NCI-H446 (cell line): ENCODE data around the gene FAHD2B.
"Not testable (repeated sequence)": the region's sequence is repeated elsewhere in the genome, so short reads cannot be mapped to it uniquely, and the experiment has no call there.

Experiments
- DNase-seq, 2 experiments: peaks; one replicate each; lab custom pipeline; 2025; lab: John Stamatoyannopoulos, UW

FAHD2B gene, protein sequence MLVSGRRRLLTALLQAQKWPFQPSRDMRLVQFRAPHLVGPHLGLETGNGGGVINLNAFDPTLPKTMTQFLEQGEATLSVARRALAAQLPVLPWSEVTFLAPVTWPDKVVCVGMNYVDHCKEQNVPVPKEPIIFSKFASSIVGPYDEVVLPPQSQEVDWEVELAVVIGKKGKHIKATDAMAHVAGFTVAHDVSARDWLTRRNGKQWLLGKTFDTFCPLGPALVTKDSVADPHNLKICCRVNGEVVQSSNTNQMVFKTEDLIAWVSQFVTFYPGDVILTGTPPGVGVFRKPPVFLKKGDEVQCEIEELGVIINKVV

DNA sequence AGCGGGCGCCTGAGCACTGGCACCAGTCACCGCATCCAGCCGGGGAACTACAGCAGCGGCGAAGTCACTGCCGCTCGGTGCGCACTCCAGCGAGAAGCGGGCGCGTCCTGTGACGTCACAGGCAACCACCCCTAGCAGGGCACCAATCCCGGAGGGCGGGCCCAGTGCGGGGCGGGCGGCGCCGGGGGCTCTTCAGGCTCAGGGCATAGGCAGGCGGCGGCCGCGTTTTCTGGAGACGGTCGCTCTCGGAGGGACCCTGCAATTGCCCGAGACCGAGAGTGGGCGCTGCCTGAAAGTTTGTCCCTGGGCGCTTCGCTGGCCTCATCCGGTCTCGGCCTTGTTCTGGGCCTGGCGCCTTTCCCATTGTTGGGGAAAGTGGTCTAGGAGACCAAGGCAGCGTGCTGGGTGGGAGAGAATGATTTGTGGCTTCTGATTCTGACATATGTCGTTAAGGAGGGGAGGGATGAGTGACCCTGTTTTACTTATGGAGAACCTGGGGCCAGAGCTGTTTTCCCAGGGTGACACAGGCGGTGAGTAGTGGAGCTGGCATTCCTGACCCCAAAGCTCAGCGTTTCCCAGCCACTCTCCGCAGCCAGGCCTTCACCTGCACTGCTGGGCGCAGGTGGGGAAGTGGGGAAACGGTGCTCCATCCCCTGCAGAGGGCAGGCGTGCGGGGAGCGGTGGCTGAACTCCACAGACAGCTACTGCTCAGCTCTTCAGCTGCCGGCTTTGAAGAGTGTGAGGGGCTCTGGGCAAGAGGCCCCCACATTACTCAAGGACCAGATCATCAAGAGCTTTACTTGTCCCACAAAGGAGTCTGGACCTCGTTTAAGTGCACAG is at the start of gene FAHD2B:
FAHD2B (minus strand) TSS at position 111 of the 840 bp plus-strand sequence. CDS start 3,176 bp downstream, outside the sequence.
- DNase-seq, result peak; percentile 33 to 58

DNA sequence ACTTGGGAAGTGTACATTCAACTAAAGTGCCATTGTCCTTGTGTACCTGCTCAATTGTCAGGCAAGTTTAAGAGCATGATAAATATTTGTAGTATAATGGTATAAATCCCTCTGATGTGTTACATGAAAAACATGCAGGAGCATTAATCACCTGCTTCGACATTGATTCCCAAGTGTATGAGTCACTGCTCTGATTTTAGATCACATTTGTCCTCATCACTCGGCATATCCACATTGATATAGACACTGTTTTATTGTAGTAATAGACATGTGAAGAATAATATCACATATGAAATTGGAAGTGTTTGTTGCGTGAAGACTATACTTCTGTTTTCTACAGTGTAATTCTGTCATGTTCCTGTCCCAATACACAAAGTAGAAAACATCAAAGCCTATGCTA is 49.3 kb upstream of the FAHD2B start:
- not testable (repeated sequence) for DNase-seq

DNA sequence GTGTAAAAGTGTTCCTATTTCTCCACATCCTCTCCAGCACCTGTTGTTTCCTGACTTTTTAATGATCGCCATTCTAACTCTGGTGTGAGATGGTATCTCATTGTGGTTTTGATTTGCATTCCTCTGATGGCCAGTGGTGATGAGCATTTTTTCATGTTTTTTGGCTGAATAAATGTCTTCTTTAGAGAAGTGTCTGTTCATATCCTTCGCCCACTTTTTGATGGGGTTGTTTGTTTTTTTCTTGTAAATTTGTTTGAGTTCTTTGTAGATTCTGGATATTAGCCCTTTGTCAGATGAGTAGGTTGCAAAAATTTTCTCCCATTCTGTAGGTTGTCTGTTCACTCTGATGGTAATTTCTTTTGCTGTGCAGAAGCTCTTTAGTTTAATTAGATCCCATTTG is 34.4 kb upstream of the FAHD2B start:
- DNase-seq, result not testable (repeated sequence)

DNA sequence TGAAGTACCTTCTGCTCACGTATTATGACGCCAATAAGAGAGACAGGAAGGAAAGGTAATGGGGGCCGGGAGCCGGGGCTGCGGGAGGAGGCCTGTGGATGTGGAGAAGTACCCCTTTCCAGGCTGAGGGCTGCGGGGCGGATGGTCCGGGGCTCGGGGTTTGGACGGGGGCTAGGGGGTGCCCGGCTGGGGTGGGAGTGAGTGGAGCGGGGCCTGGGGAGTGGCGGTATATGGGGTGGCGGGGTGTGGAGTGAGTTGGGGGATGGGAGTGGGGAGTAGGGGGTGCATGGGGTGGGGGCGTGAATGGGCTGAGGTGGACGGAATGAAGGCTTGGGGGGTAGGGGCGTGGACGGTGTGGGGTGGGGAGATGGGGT is 19.2 kb upstream of the FAHD2B start:
- DNase-seq, result not testable (repeated sequence)

DNA sequence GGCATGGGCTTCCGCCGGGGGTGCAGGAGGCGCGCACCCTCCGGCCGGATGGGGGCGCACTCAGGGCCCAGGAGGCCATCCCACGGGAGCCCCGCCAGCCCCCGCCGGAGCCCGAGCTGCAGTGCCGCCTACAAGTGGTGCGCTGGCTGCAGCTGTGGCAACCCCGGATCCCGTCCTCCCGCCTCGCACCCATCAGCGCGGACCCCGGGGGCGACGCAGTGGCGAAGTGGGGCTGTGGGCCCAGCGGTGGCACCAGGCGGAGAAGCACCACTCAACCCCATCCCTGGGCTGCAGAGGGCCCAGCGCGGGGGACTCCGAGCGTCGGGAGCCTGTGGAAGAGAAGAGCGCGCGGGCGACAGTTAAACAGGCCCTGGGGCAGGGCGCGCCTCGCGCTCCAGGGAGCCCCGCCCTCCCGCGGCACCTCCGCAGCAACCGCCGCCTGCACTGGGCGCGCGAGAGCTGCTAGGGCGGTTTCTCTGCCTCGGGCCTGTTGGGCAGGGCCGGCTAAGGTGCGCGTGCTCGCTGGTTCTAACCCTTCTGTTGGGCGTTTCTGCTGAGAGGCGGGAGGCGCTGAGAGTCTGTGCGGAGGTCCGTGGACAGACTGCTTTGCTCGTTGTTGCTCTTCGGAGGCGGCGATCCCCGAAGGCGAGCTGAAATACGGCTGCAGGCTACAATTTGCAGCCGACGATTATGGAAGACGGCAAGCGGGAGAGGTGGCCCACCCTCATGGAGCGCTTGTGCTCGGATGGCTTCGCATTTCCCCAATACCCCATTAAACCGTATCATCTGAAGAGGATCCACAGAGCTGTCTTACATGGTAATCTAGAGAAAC is 18.6 kb upstream of the FAHD2B start, which contains the start of gene ANKRD36:
ANKRD36 (plus strand) TSS at position 104 of the 832 bp plus-strand sequence; CDS start at position 691, 587 bp downstream.
- DNase-seq, result not testable (repeated sequence)

DNA sequence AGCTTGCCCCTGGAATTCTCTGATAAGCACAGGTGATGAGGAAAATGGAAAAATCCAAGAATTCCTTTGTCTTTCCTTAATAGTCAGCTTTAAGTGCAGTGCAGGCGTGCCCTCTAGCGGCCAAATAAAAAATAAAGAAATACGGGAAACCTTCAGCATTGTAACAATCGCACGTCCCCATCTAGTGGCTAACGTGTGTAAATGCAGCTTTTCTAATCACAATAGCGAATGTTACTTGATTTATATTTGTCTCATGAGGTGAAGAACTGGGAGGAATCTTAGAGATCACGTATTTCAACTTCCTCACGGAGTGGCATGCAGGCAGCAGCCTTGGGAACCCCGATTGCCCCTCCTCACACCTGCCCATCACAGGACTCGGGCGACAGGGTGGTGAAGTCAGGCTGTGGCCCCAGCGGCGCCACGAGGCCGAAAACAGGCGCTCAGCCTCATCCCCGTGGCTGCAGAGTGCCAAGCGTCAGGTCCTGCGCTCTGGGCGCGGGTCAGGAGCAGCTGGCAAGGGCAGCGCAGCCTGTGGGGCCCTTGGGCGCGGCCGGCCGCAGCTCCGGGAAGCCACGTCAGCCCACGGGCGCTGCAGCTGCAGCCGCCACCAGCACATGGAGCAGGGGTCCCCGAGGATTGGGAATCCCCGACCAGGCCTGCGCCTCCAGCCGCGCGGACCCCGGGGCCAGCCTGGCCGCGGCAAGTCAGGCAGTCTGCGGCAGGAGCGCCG is 17.8 kb upstream of the FAHD2B start:
- DNase-seq, result not testable (repeated sequence)

DNA sequence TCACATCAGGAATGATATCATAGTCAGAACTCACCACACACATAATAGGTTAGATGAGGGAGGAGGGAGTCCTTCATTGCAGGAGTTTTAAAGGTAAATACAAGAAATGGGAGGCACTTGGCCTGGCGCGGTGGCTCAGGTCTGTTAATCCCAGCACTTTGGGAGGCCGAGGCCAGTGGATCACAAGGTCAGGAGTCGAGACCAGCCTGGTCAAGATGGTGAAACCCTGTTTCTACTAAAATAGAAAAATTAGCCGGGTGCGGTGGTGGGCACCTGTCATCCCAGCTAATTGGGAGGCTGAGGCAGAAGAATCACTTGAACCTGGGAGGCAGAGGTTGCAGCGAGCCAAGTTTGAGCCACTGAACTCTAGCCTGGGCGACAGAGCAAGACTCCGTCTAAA is 16.6 kb upstream of the FAHD2B start:
- DNase-seq, result not testable (repeated sequence)

DNA sequence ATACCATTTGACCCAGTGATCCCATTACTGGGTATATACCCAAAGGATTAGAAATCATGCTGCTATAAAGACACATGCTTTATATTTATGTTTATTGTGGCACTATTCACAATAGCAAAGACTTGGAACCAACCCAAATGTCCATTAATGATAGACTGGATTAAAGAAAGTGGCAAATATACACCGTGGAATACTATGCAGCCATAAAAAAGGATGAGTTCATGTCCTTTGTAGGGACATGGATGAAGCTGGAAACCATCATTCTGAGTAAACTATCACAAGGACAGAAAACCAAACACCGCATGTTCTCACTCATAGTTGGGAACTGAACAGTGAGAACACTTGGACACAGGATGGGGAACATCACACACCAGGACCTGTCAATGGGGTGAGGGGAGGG is 12.2 kb upstream of the FAHD2B start:
- DNase-seq, result not testable (repeated sequence)

DNA sequence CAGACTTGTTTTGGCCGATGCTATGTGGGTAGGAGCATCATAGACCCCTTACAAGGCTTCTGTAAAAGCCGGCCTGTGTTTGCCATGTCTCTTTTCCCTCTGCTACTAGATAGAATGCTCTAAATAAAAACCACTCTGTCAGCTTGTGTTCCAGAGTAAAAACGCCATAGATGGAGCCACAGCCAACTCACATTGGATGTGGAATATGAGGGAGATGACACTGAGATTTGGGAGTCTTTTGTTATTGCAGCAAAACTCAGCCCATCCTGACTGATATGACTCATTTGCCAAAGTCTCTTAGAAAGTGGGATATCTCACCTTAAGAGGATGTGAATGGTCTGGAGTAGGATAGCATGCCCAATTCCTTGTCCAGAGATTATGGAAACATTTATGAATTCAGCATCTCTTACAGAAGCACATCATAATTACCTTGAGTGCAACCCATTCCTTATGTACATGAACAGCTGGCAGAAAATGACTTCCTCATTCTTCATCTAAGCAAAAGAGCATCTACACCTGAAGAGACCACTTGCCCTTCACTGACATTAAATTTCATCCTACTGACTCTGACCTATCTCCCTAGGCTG is 4.2 kb upstream of the FAHD2B start:
- not testable (repeated sequence) for DNase-seq

DNA sequence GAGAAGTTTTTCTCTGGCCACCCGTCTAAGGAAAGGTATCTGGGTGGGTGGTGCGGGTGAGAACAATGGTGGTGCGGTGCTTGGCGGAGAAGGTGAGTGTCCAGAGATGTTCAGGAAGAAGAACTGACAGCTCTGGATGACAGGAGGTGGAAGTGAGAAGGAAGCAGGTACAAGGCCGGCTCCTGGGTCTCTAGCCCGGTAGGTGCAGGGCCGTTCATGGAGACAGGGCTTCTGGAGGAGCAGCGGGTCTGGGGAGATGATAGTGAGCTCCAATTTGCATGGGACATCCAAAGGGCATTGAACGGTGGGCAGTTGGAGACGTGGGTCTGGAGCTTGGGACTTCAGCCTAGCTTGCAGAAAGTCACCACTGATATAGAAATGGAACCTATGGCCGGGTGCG is 979 bp upstream of the FAHD2B start:
- DNase-seq, result no peak

DNA sequence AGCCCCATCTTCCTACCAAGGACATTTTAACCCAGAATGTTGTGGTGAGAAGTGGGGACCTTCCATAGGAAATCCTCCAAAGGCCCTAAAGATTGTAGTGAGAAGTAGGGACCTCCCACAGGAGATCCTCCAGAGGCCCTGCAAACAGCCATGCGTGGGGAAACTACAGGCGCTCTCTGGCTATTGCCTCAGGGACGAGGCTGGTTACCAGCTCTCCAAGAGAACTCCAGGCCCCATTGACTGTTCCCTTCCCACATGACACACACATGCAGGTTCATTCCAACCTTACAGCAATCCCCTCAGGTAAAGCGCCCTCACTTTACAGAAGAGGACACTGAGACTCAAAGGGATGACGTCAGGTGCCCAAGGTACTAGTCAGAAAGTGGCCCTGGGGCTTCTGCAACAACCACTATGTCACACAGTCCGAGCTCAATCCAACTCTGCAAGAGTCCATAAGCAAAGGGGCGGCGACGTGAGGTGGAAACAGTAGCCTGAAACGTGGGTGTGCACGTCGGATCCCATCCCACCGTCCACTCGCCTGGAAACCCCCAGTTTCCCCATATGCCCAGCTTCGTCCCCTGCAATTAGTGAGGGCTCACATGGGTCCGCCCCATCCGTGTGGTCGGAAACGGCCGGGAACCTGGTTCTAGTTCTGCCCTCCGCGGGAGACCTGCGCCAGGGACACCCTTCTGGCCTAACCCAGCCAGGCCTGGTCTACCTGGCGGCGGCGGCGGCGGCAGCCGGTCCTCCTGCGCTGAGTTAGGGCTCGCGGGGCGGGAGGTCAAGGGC is 505 bp downstream of the FAHD2B start:
- not testable (repeated sequence) for DNase-seq

DNA sequence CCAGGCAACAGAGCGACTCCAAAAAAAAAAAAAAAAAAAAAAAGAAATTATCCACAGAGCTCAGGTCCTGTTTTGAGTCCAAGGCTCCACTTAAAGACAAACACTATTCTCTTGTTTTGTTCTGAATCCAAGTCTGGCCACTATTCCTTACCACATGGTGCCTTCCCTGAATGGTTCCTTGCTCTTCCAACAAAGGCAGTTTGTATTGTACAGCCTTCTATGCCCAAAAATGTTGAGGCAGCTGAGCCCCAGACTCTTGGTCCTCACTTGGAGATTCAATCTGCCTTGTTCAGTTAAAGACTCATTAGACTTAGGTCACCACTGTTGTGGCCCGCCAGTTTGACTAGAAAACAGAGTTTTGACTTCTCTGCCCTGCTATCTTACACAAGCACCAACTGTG is 1.7 kb downstream of the FAHD2B start:
- DNase-seq, result not testable (repeated sequence)

DNA sequence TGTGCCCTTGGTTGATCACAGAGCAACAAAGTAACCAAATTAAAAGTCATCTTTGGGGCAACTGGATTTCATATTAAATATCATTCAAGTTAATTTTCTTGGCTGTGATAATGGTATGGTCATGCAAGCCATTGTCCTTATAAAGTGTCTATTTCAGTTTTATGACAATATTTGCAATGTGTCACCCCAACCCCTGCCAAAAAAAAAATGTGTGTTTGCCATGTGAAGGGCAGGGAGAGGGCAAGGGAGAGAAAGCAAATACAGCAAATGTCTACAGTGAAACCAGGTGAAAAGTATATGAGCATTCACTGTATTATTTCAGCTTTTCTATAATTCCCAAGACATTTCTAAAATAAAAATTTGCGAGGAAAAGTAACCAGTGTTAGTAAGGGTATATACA is 6.0 kb downstream of the FAHD2B start:
- DNase-seq, result not testable (repeated sequence)

DNA sequence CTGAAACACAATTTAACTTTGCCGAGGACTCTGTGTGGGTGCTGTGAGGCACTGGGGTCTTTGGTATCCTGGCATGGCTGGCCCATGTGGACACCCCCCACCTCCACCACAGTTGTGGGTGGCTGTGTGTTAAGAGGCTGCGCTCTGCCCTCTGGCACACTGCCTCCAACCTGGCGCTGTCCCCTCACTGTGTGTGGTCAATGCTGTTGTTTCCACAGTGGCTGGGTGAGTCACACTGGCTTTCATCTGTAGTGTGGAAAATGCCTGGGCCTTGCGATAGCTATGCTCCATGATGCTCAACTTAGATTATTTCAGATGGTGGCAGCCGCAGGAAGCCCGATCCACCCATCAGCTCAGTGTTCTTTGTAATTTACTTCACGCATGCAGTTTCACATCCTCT is 9.6 kb downstream of the FAHD2B start:
- not testable (repeated sequence) for DNase-seq

DNA sequence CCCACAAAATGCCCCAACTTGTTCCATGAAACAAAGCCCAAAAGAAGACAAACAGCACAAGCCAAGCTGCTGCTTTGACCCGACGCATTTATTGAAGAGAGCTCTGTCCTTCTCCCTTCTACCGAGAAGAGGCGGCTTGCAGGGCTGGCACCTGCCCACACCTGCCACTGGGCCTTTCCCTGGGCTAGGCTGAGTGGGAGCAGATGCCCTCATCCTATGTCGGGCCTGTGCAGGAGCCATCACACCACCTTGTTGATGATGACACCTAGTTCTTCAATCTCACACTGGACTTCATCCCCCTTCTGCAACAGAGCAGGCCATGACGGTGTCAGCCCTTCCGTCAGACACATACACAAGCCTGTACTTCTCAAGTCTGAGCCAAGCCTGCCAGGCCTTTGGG is 11.2 kb downstream of the FAHD2B start:
- not testable (repeated sequence) for DNase-seq

DNA sequence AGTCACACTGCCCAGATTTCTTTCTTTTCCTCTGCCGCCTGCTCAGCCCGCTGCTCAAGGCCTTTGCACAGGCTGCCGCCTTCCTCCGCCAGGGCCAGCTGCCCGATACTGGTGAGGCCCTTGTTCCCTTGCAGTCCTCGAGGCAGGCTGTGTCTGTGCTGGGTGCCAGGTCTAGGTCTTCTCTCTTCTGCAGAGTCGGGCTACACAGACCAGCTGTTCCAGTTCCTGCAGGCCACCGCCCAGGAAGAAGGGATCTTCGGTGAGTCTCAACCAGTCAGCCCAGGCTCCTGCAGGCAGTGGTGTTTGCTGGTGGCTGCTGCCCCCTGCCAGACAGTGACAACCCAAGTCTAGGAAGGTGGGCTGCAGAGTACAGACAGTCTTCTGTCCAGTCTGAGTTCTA is 12.5 kb downstream of the FAHD2B start:
- peak in 1 of 2 experiments; percentile 3 for DNase-seq

DNA sequence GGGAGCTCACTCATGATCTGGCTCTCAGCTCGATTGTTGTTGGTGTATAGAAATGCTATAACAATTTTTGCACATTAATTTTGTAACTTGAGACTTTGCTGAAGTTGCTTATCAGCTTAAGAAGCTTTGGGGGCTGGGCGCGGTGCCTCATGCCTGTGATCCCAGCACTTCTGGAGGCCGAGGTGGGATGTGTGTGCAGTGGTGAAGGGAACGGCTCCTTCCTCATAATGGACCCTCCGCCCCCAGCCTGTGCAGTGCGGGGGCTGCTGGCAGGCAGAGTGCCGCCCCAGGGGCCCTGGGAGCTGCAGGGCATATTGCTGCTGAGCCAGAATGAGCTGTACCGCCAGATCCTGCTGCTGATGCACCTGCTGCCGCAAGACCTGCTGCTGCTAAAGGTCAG is 13.8 kb downstream of the FAHD2B start:
- not testable (repeated sequence) for DNase-seq

DNA sequence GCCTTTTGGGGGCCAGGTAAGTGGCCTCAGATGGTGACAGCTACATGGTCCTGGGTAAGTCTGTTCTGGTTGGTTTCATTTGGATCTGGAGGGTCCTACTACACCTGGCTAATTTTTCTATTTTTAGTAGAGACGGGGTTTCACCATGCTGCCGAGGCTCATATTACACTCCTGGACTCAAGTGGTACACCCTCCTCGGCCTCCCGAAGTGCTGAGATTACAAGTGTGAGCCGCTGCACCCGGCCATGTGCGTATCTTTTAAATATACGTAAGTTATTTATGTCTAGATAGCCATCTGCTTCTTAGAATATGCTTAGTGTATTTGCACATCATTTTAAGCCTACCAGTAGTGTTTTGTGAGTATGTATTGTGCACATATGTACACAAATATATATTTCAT is 17.5 kb downstream of the FAHD2B start:
- DNase-seq, result not testable (repeated sequence)

DNA sequence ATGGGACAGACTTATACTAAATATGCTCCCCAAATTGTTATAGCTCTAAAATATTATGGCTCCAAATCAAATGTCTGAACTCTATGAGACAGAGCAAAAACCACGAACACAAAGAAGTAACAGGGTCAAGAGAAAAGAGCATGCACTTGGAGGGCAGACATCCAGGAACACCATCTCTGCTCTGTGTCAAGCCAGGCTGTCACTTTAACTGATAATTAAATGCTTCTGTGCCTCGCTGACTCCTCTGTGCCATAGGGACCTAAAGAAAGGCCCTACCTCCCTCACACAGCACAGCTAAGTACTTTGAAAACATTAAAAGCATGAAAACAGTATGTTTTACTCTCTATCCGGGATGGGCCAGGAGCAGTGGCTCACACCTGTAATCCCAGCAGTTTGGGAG is 23.8 kb downstream of the FAHD2B start:
- not testable (repeated sequence) for DNase-seq

DNA sequence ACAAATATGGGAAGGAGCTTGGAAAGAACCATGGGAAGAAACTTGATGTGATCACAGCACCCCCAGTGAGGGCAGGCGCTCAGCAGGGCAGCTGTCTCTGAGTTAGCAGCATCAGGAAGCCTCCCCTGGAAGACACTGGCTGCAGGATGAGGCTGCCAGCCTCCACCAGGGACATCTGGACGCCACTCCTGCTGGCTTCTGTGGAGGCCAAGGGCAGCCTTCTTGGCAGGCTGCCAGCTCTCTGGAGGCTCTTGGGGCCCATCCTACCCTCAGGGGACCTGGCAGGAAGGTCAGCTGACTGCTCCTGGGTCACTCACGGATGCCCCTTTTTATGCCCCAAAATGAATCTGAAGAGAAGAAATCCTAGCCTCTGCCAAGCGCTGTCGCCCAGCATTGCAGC is 26.0 kb downstream of the FAHD2B start:
- peak in 1 of 2 experiments; percentile 17 for DNase-seq
